ENCODE measurements around the gene BMAL1.

BMAL1 gene

DNA sequence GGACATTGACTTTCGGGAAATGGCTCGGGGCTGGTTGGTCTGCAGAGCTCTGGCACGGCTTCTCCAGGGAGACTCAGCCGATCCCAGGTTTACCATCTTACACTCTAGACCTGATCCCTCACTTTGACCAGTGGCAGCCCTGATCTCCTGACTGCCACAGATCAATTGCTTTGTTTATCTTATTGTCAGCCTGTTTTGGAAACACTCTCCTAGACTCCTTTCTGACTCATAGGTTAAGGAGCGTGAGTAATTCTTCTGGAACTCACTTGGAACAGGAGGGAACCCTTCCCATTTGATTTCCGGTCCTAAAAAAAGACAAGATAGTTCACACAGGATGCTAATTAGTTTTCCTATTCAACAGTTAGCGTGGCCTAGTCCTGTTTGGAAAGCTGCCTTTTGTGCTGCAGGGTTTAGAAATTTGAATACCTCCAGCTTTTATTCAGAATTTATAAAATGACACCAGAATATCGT lies 16.0 kb upstream of the BMAL1 start:
- DNase-seq = no peak

DNA sequence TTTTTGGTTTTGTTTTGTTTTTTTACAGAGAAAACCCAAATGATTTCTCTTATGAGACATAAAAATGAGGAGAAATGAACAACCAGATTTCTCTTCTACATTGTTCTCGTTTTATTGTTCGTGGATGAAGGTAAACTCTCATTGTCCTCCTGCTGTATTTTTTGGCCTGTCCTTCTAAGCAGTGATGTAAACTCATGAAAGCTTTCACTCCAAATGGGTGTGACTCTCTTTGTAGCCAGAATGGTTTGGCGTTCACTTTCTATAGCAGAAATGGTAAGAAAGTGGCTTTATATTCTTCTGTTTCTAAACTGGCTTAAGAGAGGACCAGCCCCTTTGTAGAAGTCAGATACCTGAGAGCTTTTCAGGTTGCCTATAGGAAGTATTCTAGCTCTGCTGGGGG lies 15.5 kb upstream of the BMAL1 start:
- no peak for DNase-seq

DNA sequence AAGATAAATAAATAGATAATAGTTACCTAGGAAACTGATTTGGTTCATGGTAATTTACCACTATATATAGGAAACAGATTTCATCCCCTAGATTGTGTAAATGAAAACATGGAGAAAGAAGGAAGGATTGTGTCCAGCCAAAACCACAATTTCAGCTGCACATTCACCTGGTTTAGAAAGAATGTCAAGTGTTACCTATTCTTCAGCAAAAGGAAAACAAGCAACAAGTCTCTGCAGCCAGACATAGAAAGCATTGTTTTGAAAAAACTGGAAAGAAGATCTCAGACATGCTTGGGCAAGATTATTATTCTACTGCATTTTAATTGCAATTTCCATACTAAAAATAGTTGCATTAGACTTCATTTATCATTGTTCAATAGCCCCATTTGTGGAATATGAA lies 8.8 kb upstream of the BMAL1 start:
- DNase-seq = no peak

DNA sequence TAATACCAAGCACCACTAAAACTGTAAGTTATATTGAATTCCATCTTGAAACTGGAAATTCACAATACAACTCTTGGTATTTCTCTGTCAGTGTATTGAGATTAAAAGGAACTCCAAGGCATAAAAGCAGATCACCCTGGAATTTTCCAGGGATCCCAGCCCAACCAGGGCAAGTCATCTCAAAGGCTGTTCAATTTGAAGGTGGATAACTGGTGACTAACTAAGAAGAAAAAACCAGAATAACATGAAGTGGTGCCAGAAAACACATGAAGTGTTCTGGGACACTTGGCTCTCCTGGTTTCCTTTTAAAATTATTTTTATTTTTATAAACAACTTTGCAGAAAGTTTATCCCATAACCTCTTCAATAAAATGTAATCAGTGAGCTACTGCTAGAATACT lies 7.8 kb upstream of the BMAL1 start:
- DNase-seq = no peak

DNA sequence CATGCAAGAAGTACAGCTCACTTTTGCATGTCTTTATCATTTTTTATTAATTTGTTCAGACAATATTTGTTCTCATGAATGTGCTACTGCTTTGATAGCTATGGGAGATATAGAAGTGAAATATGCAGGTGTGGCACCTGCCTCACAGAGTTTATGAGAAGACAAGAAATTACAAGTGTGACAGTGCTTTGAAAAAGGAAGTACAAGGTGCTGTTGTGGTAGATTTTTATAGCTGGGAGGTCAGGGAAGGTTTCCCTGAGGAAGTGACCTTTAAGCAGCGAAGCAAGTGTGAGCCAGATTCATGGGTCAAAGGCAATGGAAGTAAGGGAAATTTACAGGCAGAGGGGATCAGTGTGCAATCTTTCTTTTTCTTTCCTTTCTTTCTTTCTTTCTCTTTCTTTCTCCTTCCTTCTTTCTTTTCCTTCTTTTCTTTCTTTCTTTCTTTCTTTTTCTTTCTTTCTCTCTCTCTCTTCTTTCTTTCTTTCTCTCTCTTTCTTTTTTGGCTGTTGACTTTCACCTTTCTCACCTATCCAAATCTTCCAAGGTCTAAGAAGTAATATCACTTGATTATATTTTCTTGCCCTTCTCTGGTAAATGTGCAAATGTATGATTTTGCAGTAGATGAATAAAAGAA lies 6.4 kb upstream of the BMAL1 start:
- DNase-seq = no peak

DNA sequence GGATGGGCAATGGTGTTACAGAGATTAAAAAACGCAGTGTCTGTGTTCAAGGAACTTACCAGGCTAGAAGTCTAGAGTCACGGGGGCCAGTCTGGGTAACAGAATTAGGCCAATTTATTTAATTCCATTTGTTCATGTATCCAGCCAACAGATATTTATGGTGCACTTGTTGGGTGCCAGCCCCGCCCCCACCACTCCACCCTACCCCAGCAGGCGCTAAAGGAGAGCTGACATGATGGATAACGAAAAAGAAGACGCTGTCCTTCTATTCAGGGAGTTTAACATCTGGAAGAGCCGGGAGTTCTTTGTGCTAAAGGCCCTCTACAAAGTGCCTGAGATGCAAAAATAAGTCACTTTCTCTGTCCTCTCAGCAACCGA lies 1.1 kb upstream of the BMAL1 start:
- DNase-seq = no peak

DNA sequence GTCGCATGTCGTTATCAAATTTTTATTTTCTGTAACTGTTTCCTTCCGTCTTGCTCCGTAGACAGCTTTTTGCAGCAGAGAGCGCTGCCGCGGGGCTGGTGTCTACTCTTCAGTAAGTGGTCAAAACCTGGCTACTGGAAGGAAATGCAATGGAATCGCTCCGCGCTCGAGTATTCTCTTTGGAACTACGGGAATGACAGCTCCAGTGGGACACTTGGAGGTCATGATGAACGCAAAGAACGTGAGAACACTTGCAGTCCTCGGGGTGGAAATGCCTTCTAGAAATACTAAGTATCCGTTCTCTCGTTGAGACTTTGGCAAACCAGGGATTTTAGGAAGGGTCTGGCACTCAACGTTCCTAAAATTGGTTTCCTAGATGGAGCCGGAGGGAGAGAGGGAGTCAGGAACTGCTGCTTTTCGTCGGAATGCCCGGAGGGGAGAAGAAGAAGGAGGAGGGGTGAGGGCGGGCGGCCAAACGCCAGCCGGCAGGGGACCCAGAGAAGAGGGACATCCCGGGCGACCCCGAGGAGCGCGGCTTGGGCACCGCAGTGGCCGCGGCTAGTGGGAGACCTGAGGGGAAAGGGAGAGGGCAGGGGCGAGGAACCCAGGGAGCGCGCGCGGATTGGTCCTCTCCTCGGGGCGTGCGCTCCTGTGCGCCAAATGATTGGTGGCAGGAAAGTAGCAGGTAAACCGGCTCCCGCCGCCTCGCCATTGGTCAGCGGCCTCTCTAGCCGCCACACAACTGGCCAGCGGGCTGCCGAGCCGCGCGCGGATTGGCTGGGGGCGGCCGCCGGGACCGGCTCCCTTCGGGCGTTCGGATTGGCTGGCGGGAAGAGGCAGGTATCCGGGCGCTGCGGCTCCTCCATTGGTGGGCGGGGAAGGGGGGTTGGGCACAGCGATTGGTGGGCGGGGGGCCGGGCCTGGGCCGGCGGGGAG lies 490 bp upstream of the BMAL1 start:
- peak; percentile 95 to 97 (median 96) for DNase-seq

DNA sequence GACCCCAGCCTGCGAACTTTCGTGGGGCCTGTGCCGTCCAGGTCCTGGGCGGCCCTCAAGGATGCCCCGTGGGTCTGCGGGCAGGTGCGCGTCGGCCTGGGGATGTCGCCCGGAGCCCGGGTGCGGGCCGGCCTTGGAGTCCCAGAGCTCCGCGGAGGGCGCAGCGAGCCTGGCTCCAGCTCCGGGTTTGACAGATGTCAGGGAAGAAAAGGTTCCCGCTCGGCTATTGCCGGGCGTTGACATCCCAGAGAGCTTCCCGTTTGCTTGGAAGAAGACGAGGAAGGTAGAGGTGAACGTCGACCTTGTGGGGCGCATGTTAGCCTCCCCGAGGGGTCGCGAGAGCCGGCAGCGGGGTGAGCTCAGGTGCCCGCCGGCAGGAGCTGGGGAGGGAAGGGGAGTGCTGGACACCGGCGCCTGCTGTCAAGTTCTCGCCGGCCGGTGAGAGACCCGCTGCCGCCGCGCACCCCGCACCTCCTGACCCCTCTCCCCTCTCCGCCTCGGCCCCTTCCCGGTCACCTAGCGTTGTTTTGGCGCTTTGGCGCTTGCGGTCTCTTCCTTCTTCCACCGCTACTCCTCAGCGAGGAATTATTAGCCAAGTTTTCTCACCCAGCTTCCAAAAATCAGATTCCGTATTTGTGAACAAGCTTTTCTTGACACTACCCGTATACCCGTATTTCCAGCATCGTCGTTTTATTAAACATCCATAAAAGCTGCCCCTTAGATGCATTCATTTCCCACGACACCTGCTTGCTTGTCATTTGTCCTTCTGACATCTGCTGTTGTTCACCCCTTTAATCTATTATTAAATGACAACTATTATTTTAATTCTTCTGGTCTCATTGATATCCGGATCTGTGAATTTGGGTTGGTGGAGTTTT lies 1.3 kb downstream of the BMAL1 start:
- no peak for DNase-seq

DNA sequence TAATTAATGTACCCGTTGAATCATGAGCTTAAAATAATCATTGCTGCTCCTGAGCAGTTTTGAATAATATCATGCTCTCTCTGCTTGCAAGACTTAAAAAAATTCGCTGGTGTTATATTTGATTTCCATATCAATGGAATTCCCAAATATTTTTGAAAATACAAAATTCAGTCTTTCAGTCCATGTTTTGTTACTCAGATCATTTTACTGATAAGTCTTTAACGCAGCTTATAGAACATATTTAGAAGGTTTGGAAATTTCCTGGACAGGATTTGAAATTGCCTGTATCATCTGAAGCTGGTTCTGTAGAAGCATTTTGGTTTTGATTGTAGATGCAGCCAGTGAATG lies 1.9 kb downstream of the BMAL1 start:
- no peak for DNase-seq

DNA sequence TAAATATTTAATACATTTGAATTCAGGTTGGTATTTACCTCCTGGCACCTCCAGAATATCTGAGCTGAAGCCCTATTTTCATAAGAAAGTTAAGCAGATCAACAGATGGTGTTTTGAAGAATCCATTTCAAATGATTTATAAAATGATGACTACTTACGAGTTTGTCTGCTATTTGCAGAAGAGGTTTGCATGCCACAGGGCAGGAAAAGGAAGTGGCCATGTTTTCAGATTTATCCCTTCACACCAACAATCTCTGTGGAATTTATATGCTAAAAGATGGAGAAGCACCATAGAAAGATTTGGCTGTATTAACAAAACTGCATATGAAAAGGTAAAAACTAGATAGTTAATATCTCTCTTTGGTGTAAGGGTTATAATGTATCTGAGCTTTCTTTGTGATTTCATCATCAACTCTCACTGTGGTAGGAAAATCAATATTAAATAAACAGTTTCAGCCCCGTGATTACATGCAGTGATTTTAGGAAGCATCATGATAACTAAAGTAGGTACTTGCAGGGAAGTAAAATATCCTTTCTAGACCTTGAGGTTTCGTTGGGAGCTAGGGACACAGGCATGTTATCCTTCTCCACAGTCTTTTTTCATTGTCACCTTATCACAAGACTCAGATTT lies 2.6 kb downstream of the BMAL1 start:
- DNase-seq = no peak

DNA sequence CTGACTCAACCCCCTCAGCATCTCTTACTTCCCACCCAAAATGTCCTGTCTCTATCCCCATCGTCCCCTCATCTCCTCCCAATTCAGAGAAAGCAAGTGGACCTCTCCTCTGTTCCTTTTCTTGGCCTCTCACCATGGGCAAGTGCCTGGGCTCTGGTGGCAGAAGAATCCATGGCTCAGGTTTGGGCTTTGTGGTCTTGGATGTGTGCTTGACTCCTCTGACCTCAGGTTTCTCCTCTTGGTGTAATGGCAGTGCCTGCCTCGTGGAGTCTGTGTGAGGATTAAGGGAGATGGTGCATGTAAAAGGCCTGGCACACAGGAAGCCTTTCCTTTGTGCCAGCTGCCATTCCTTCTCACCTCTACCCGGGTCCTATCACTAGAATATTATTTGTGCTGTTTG lies 3.2 kb downstream of the BMAL1 start:
- no peak for DNase-seq

DNA sequence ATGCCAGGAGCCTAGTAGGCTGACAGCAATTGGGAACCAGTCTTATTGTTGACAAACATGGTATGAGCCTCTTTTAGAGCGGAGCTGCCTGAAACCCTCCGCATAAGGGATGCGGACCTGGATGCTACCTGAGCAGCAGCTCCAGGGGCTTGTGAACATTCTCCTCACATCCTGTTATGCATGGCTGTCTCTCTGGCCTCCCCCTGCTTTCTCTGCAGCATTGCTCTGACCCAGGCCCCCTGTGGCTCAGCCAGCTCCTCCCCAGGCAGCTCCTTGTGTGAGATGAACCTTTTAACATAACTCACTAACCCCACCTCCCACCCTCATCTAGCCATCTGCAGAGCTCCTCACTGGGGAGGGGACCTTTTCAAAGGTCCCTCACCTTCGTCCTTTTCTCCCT lies 6.0 kb downstream of the BMAL1 start:
- DNase-seq = no peak

DNA sequence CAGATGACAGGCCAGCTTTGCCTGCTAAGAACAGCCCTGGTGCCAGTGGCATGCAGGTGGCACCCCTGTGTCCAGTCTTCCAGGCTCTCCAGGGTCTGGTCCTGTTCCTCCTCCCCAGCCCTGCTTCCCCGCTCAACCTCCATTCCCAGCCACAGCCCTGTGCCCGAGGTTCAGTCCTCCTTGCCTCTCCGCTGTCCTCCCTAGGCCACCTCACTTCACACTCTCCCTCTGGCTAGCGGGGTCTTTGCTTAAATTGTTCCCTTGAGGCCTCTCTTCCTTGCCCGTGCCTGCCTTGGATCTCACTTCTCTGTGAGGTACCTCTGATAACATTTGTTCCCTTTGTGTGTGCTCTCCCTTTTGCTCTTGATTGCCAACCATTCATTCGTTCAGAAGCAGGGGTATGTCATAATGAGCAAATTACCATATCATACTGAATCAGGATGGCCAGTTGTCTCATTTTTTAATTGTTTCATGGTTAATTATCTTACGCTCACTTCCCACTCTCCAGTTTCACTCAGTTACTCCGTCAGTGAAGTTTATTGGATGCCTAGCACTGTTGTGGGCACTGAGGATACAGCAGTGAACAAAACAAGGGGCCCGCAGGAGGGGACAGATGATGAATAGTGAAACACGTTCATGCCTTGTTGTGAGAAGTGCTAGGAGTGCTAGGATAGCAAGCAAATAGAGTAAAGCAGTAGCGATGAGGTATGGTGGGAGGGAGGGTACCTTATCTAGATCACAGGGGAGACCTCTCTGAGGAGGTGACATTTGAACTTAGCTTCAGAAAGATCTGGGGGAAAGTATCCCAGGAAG lies 7.4 kb downstream of the BMAL1 start:
- no peak for DNase-seq

DNA sequence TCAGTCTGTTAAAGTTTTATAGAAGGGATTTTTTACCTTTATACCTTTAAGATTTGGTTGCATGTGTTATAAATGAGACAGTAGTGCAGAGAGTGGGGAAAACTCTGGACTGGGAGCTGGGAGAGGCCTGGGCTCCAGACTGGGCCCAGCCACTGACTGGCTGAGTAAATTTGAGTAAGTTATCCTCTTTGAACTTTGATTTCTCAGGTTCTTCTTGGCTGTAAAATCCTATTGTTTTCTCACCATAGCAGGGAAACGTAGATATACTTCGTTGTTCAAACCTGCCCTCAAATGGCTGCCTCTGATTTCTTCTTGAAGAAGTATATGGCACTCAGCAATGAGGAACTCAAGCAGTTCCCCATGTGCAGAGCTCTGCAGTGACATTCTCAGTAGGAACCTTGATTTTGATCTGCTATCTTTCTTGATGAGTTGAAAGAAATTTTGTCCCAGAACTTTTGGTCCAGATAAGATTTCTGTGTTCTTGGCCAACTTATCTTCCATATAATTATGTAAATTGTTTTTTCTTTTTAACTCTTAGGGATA lies 8.8 kb downstream of the BMAL1 start:
- no peak for DNase-seq

DNA sequence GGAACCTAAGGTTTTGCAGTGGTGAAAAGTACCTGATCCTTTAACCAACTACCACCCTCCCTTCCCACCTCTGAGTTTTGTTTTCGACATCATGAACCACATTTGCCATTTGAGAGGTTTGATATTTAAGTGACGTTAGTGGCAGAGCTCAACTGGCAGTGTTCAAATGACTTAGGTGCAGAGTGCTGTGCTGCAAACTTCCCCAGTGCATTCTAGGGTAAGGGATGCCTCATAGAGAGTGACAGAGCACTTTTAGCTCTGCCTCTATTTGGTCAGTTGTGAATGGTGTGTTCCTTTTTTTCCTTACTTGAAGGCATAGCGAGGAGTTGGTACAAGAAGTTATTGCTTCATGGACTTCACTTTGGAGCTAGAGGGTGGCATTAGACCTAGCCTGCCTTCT lies 9.4 kb downstream of the BMAL1 start:
- no peak for DNase-seq

DNA sequence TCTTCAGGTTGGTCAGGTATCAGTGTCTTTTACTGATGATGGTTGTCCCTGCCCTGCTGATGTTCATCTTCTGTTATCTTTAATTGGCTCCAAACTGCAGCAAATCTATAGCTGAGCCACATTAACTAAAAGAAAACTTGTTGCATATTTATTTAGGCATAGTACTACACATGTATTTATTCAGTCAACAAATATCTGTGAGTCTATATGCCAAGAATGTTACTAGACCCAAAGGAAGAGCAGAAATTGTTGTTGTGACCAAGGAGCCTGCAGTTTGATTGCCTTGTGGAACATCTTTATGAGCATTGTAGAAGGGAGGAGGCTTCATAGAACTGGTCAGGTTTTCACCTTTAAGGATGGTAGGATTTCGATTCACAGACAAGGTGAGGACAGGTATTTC lies 10.1 kb downstream of the BMAL1 start:
- no peak for DNase-seq

DNA sequence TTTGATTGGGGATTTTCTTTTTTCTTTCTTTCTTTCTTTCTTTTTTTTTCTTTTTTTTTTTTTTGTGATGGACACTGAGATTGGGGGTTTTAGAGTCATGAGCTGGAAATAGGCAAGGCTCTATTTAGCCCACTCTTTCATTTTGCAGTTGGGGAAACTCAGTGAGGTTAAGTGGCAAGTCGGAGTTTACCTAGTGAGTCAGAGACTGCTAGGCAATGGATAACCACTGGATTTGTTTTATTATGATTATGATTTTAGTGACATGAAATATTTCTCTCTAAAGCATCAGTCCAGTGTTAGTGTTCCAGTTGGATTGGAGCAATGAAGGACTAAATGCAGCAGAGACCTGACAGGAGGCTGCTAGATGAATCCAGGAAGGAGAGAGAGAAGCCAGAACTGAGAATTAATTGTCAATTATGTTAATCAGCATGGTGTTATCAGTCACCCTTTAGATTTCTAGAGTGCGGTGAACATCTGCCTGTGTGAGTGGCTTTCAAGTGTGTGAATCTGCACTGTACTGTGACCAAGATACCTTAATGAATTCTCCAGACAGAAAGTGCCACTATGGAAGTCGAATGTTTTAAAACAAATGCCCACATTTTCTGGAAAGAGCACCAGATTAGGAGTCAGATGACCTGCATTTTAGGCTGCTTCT lies 10.9 kb downstream of the BMAL1 start:
- no peak for DNase-seq

DNA sequence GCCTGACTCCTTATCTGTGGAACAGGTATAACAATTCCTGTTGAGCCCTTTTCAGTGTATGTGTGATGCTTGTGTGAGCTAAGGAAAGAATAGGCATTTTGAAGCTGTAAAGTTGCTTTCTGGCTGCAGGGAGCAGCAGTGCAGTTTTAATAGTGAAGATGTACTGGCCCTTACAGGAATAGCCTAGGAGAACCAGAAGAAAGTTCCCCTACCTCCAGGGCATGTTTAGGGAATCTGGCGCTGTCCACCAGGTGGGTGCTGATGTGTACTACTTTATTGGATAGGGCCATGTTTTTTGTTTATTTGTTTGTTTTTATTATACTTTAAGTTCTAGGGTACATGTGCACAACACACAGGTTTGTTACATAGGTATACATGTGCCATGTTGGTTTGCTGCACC lies 11.5 kb downstream of the BMAL1 start:
- no peak for DNase-seq

DNA sequence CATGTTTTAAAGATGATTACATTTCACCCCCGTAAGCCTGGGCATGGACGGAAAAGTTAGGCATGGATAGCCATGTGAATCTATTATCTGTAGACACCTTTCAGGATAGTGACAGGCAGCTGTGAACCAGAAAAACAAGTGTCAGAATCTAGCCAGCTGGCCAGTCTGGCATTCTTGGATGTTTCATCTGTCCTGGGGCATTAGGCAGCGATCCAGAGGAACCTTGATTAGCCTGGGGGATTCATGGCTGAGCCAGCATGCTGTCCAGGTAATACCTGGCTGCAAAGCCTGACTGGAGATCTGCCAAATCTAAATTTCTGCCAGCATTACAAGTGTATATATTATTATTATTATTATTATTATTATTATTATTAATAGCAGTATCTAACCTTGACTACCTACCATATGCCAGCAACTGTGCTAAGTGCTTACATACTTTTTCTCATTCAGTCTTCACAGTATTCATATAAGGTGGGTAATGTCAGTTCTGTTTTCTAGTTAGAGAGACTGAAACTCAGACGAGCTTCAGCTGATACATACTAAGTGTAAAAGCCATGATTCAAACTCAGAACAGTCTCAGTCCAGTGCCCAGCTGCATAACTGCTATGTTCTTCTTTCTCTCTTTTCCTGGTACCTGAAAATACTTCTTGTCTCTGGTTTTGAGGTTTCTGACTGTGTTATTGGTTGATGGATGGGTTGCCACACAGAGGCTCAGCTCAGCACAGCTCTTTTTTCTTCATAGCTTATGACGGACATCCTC lies 12.8 kb downstream of the BMAL1 start:
- no peak for DNase-seq

DNA sequence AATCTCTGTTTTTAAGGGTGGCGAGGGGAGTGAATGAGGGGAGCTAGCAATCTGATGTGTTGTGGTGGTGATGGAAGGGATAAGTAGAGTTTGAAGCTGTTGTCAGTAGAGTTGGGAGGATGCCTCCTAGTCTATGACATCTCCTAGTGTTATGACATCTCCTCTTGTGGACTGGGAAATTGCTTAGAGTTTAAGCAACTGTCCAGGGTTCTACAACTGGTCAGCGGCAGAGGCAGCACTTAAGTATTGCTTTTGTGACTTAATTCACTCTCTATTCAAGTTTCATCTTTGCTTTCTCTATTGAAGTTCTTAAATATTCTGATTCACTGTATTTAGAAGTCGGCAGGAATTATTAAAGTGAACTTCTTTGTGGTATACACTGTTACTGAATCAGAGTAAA lies 13.8 kb downstream of the BMAL1 start:
- DNase-seq = no peak

DNA sequence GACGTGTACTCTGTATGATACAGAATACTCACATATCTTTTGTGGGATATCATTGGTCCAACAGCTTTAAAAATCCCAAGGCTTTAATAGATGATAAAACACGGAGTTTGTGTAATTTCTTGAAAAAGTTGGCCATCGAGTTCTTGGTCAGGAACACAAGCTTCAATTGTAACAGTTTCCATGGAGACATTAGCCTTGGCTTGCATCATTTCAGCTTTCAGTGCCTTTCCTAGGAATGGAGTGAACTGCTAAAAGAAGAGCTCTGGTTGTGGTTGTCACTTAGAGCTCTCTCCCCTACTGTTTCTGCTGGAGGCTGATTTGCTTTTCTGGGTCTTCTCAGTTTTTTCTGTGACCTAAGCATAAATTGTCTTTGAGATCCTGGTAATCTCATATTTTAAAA lies 14.2 kb downstream of the BMAL1 start:
- DNase-seq = no peak

All from activated CD4-positive, CD25-positive, alpha-beta regulatory T cell (primary cell).